ENCODE measurements around the gene IL4. TPM values are rescaled to one million over a fixed set of nuclear protein-coding genes. Genes with fewer than 3 reads are reported as not detected.

IL4 gene
- total and polyA plus RNA-seq, 2 donors from 2014 or later = not detected

DNA sequence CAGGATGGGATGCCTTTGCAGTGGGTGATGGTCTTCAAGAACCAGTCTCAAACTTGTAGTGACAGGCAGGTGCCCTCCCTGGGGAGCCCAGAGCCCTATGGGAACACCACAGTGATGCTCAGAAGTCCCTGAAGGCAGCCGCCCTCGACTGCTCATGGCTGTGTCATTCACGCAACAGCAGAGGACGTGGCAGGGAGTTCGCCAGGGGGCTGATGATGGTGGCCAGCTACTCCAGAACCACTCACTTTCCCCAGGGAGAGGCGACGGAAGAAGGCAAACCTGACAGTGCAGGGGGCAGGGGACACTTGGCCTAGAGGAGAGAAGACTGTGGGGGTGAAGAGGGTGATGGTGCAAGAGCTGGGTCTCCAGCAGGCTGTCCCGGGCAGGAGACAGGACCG lies 11.8 kb upstream of the IL4 start:
- FAIRE-seq (no peak), DNase-seq (no peak)
- Histone ChIP-seq H3K4me3 (ENCODE audit: low read length in 3 of 3) (no peak overlapping the region), H3K9me3 (ENCODE audit: control insufficient read depth in 2 of 3, insufficient read depth in 1 of 3, low read length in 3 of 3) (no peaks in the 10 kb centered on the region), H3K27ac (ENCODE audit: low read depth in 2 of 2, low read length in 2 of 2) (no peak overlapping the region), H3K27me3 (ENCODE audit: control insufficient read depth, insufficient read depth, low read length) (no peaks in the 10 kb centered on the region), H3K36me3 (ENCODE audit: control insufficient read depth in 2 of 3, insufficient read depth in 3 of 3, low read length in 3 of 3) (no peaks in the 10 kb centered on the region), H3K4me1 (ENCODE audit: control insufficient read depth in 2 of 3, insufficient read depth in 2 of 3, low read depth in 1 of 3, low read length in 3 of 3) (no peaks in the 10 kb centered on the region), H3K9ac (ENCODE audit: low read length in 3 of 3) (no peak overlapping the region)
- intact Hi-C loops (cut with DNase I) = no loop called here
- TF ChIP-seq, protein P1, sequence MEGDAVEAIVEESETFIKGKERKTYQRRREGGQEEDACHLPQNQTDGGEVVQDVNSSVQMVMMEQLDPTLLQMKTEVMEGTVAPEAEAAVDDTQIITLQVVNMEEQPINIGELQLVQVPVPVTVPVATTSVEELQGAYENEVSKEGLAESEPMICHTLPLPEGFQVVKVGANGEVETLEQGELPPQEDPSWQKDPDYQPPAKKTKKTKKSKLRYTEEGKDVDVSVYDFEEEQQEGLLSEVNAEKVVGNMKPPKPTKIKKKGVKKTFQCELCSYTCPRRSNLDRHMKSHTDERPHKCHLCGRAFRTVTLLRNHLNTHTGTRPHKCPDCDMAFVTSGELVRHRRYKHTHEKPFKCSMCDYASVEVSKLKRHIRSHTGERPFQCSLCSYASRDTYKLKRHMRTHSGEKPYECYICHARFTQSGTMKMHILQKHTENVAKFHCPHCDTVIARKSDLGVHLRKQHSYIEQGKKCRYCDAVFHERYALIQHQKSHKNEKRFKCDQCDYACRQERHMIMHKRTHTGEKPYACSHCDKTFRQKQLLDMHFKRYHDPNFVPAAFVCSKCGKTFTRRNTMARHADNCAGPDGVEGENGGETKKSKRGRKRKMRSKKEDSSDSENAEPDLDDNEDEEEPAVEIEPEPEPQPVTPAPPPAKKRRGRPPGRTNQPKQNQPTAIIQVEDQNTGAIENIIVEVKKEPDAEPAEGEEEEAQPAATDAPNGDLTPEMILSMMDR (IDR thresholded peaks at IDR 0.05; ENCODE audit: borderline replicate concordance, extremely low read depth, insufficient read depth) = no peak

DNA sequence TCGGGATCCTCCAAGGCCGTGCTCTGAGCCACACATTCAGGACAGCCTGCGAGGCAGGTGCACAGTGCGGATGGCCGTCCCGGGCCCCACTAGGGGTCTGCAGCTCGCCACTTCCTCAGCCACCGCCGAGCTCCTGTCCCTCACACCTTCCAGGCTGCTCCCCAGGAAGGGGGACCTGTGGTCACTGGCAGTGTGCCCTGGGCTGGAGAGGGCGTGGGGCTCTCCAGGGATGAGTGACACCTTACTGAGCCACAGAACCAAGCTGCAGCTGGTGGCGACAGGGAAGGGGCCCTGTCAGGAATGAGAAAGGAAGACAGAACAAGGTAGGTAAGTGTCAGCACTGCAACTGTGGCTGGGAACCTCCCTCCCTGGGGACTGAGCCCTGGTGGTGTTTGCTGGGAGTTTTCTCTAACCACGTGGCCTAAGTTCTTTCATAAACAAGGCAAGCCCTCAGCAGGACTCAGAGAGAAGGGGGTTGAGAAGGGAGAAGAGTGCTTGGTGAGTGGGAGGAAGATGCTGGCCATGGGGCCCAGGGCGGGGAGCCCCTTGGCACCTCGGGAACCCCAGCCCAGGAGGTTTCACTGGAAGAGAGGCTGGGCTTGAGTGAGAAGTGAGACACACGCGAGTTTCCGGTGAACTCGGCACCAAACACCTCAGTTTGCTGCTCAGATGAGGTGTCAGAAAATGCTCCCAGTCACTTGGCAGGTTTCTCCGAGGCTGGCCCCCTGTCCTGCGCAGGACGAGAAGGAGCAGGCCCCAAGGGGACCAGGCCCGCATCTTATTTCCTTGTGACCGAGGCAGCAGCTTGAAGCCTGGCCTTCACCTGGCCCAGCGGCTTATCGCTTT lies 10.6 kb upstream of the IL4 start:
- no peak for FAIRE-seq
- Histone ChIP-seq H3K4me1 (ENCODE audit: control insufficient read depth in 2 of 3, insufficient read depth in 2 of 3, low read depth in 1 of 3, low read length in 3 of 3) (no peaks in the 10 kb centered on the region), H3K27ac (ENCODE audit: low read depth in 2 of 2, low read length in 2 of 2) (no peak overlapping the region), H3K27me3 (ENCODE audit: control insufficient read depth, insufficient read depth, low read length) (no peaks in the 10 kb centered on the region), H3K9ac (ENCODE audit: low read length in 3 of 3) (no peak overlapping the region), H3K36me3 (ENCODE audit: control insufficient read depth in 2 of 3, insufficient read depth in 3 of 3, low read length in 3 of 3) (no peaks in the 10 kb centered on the region), H3K9me3 (ENCODE audit: control insufficient read depth in 2 of 3, insufficient read depth in 1 of 3, low read length in 3 of 3) (no peaks in the 10 kb centered on the region), H3K4me3 (ENCODE audit: low read length in 3 of 3) (no peak overlapping the region)
- TF ChIP-seq, protein P1 (IDR thresholded peaks at IDR 0.05; ENCODE audit: borderline replicate concordance, extremely low read depth, insufficient read depth) = no peak
- intact Hi-C loops (cut with DNase I) = no loop called here
- DNase-seq = no peak

DNA sequence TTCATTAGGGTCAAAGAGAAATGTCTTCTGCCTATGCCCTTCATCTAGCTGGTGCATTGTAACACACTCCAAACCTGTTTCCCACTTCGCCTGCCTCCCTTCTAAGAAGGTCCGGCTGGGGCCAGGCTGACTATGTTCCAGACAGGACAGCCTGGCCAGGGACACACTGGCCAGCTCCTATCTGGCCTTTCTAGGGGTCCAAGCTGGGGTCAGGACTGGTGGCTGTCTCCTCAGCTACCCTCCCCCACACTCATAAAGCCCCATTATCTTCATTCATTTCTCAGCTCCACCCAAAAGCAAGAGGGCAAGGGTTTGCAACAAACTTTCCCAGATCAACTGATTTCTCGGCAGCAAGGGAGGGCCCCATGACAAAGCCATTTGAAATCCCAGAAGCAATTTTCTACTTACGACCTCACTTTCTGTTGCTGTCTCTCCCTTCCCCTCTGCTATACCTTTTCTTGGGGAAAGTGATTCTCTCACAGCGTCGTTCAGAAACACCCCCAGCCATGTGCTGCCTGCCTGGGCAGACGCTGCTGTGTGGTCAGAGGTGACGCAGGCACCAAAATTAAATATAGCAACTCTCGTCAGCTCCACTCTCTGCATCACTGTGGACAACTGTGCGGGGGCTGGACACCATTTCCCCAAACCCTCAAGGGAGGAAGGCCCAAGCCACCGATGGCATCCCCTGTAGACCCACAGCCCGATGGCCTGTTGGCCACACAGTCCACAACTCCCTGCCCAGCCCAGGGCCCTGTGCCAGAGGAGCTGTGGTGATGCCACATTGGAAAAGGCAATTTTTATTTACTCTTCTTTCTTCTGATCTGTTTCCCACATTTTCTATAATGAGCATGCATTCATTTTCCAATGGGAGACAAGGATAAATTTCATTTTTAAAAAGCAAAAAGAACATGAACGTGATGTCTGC lies 9.8 kb upstream of the IL4 start:
- no peaks in the 10 kb centered on the region for H3K36me3 ChIP-seq (ENCODE audit: control insufficient read depth in 2 of 3, insufficient read depth in 3 of 3, low read length in 3 of 3)
- no peaks in the 10 kb centered on the region for H3K4me1 ChIP-seq (ENCODE audit: control insufficient read depth in 2 of 3, insufficient read depth in 2 of 3, low read depth in 1 of 3, low read length in 3 of 3)
- no peak for FAIRE-seq
- no peak overlapping the region for H3K27ac ChIP-seq (ENCODE audit: low read depth in 2 of 2, low read length in 2 of 2)
- intact Hi-C loops (cut with DNase I) = no loop called here
- no peaks in the 10 kb centered on the region for H3K9me3 ChIP-seq (ENCODE audit: control insufficient read depth in 2 of 3, insufficient read depth in 1 of 3, low read length in 3 of 3)
- H3K9ac ChIP-seq (ENCODE audit: low read length in 3 of 3) = no peak overlapping the region
- DNase-seq = no peak
- no peaks in the 10 kb centered on the region for H3K27me3 ChIP-seq (ENCODE audit: control insufficient read depth, insufficient read depth, low read length)
- TF ChIP-seq, protein P1 (IDR thresholded peaks at IDR 0.05; ENCODE audit: borderline replicate concordance, extremely low read depth, insufficient read depth) = no peak
- H3K4me3 ChIP-seq (ENCODE audit: low read length in 3 of 3) = no peak overlapping the region
